Common myeloid progenitor, CD34-positive (primary cell): ENCODE data around the gene SCUBE1.

Source experiments
- CTCF ChIA-PET: fragments of 350-600 bp; sonication (Branson Sonifier 250); formaldehyde crosslinking; loops from one replicate; lab custom pipeline; 2021; ENCODE audit warnings: antibody characterized with exemption; lab: Charles Lee
- POLR2A ChIA-PET: fragments of 350-600 bp; sonication (Branson Sonifier 250); formaldehyde crosslinking; loops from one replicate; lab custom pipeline; 2021; ENCODE audit warnings: antibody characterized with exemption; lab: Charles Lee
- DNase-seq, 3 donors: peaks; one replicate each; pipeline versions ENCODE4 v3.0.0 to v3.0.0-alpha.2; 2013
- H3K27ac ChIP-seq, 2 experiments: 1 replicate in 1 of 2; 2 replicates in 1 of 2; pipeline ENCODE4 v1.7.0; 2013; ENCODE audit warnings: inconsistent platforms in 2 of 2, low read length in 2 of 2, mild to moderate bottlenecking in 2 of 2, low read depth in 1 of 2, moderate library complexity in 1 of 2; ENCODE audit not compliant: severe bottlenecking in 2 of 2, insufficient read depth in 1 of 2, poor library complexity in 1 of 2
- H3K27me3 ChIP-seq, 5 experiments: replicated peaks in 2 of 5; 1 replicate in 3 of 5; 2 replicates in 2 of 5; pipeline versions ENCODE4 v1.6.1 to v1.7.0; 2013; ENCODE audit warnings: low read length in 4 of 5, mild to moderate bottlenecking in 2 of 5, moderate library complexity in 2 of 5, inconsistent platforms in 1 of 5; ENCODE audit not compliant: insufficient read depth in 5 of 5, control insufficient read depth in 4 of 5
- H3K36me3 ChIP-seq, 4 experiments: 1 replicate in 2 of 4; 2 replicates in 2 of 4; pipeline versions ENCODE4 v1.6.1 to v1.7.0; 2013; ENCODE audit warnings: low read length in 3 of 4, control low read depth in 1 of 4, mild to moderate bottlenecking in 1 of 4; ENCODE audit not compliant: control insufficient read depth in 4 of 4, insufficient read depth in 4 of 4
- H3K4me1 ChIP-seq, 4 experiments: 1 replicate in 3 of 4; 2 replicates in 1 of 4; pipeline versions ENCODE4 v1.6.1 to v1.7.1; 2013; ENCODE audit warnings: low read length in 3 of 4, mild to moderate bottlenecking in 3 of 4, control low read depth in 1 of 4, inconsistent platforms in 1 of 4, moderate library complexity in 1 of 4; ENCODE audit not compliant: control insufficient read depth in 4 of 4, insufficient read depth in 4 of 4; ENCODE audit errors: control extremely low read depth in 1 of 4
- H3K4me3 ChIP-seq, 7 experiments: 1 replicate in 4 of 7; 2 replicates in 3 of 7; pipeline versions ENCODE4 v1.5.1 to v1.7.0; 2013; ENCODE audit warnings: mild to moderate bottlenecking in 7 of 7, low read length in 6 of 7, moderate library complexity in 6 of 7, inconsistent platforms in 2 of 7, low read depth in 2 of 7, control low read depth in 1 of 7; ENCODE audit not compliant: insufficient read depth in 4 of 7, control insufficient read depth in 1 of 7; ENCODE audit errors: extremely low read depth in 1 of 7
- H3K9me3 ChIP-seq, 5 experiments: 1 replicate in 4 of 5; 2 replicates in 1 of 5; pipeline versions ENCODE4 v1.6.1 to v1.7.1; 2013; ENCODE audit warnings: low read length in 4 of 5, mild to moderate bottlenecking in 2 of 5, inconsistent platforms in 1 of 5, low read depth in 1 of 5, moderate library complexity in 1 of 5; ENCODE audit not compliant: control insufficient read depth in 4 of 5, insufficient read depth in 2 of 5; ENCODE audit errors: control extremely low read depth in 1 of 5
- WGBS: methylation state at CpG from one replicate; pipeline ENCODE4 v1.1.5; 2013; ENCODE audit not compliant: insufficient coverage; 5-methylcytosine and 5-hydroxymethylcytosine counted together

The SCUBE1 gene

GRCh38 chr22:43209523-43209890, 133.7 kb downstream of the SCUBE1 start:
- H3K4me1 ChIP-seq, result peaks cover 0 to 12% (median 5%) of the 10 kb centered on the region in 4 experiments
- no peak for DNase-seq
- 97% methylated on average over 13 of the region's 15 CpGs for WGBS
- H3K9me3 ChIP-seq, result no peaks in the 10 kb centered on the region
- no peaks in the 10 kb centered on the region for H3K36me3 ChIP-seq
- no peak overlapping the region for H3K27ac ChIP-seq
- ChIA-PET POLR2A (no interaction called here), CTCF (interaction anchor here (1.5 kb wide), 1 partner anchor 20 kb away, joined by 5 read pairs; no protein-coding TSS in a partner anchor)
- no peaks in the 10 kb centered on the region for H3K27me3 ChIP-seq
- H3K4me3 ChIP-seq, result no peak overlapping the region

- Histone ChIP-seq H3K36me3 (no peaks in the 10 kb centered on the region), H3K9me3 (no peaks in the 10 kb centered on the region), H3K4me3 (no peak overlapping the region), H3K27ac (no peak overlapping the region), H3K27me3 (no peaks in the 10 kb centered on the region), H3K4me1 (peaks cover 0 to 12% (median 5%) of the 10 kb centered on the region in 4 experiments)
- DNase-seq, result no peak
- ChIA-PET CTCF (interaction anchor here (1.5 kb wide), 1 partner anchor 20 kb away, joined by 5 read pairs; no protein-coding TSS in a partner anchor), POLR2A (no interaction called here)
- 97% methylated on average over 24 of the region's 26 CpGs for WGBS
These were observed 134.3 kb downstream of the SCUBE1 start for GRCh38 chr22:43208703-43209522.

DNA sequence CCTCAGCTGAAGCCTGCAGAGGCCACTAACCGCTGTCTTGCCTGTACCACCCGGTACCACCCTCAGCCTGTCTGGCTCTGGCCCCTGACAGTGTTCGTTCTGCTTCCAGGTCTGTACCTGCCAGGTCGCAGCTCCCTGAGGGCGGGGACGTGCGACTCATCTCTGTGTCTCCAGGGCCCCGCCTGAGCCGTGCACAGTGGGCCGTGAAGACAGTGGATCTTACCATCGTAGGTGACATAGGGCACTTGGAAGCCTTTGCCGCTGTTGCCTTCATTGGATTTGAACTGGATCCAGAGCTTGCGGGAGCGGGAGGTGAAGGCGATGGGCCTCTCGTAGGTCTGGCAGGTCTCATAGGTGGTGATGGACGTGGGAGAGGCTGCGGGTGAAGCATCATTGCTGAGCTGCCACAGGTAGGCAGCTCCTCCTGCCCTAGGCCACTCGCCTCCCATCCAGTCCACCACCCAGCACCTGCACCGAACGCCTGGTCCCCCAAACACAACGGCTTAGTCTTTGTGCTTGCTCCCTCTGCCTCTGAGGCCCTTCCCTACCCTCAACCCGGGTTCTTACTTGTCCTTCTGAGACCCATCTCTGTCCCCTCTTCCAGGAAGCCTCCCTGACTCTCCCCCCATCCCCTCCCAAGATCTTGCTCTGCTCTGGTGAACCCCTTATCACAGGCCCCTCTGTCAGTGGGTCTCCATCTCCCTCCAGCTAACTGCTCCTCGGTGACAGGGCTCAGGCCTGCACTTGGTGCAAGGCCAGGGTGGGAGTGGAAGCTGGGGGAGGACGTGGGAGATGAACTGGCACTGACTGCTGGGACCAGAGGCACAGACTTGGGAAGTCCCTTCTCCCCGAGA, 135.1 kb downstream of the SCUBE1 start:
- H3K27ac ChIP-seq, result no peak overlapping the region
- peaks cover 0 to 12% (median 5%) of the 10 kb centered on the region in 4 experiments for H3K4me1 ChIP-seq
- no peak for DNase-seq
- WGBS, result 97% methylated on average over 23 of the region's 26 CpGs
- no peaks in the 10 kb centered on the region for H3K36me3 ChIP-seq
- ChIA-PET CTCF (interaction anchor here (1.3 to 1.5 kb wide), 2 partner anchors 13 to 21 kb away, joined by 5 read pairs; no protein-coding TSS in a partner anchor), POLR2A (no interaction called here)
- no peak overlapping the region for H3K4me3 ChIP-seq
- H3K27me3 ChIP-seq, result no peaks in the 10 kb centered on the region
- no peaks in the 10 kb centered on the region for H3K9me3 ChIP-seq

DNA sequence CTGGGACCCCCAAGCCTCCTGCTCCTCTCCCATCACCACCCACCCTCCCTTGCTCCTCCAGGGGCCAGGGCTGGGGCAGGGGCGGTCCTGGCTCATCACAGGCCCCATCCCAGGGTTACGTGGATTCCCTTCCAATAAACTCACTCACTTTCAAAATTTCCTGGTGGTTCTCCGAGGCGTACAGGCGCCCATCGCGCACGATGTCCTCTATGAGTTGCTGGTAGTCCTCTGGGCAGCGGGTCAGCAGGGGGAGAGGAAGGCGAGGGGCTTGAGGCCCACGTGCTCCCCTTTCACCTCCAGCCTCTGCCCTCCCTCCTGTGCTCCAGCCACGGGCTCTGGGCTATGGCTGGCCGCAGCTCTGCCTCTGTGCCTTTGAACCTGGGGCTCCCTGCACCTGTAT, 135.8 kb downstream of the SCUBE1 start:
- no peaks in the 10 kb centered on the region for H3K36me3 ChIP-seq
- no peaks in the 10 kb centered on the region for H3K27me3 ChIP-seq
- H3K4me3 ChIP-seq, result no peak overlapping the region
- H3K4me1 ChIP-seq, result peaks cover 0 to 12% (median 5%) of the 10 kb centered on the region in 4 experiments
- no peaks in the 10 kb centered on the region for H3K9me3 ChIP-seq
- CTCF ChIA-PET, result interaction anchor here (1.3 kb wide), 1 partner anchor 14 kb away, joined by 5 read pairs; no protein-coding TSS in a partner anchor
- no peak overlapping the region for H3K27ac ChIP-seq
- WGBS, result over 99% methylated on average over 13 of the region's 13 CpGs
- POLR2A ChIA-PET, result no interaction called here
- no peak for DNase-seq

DNA sequence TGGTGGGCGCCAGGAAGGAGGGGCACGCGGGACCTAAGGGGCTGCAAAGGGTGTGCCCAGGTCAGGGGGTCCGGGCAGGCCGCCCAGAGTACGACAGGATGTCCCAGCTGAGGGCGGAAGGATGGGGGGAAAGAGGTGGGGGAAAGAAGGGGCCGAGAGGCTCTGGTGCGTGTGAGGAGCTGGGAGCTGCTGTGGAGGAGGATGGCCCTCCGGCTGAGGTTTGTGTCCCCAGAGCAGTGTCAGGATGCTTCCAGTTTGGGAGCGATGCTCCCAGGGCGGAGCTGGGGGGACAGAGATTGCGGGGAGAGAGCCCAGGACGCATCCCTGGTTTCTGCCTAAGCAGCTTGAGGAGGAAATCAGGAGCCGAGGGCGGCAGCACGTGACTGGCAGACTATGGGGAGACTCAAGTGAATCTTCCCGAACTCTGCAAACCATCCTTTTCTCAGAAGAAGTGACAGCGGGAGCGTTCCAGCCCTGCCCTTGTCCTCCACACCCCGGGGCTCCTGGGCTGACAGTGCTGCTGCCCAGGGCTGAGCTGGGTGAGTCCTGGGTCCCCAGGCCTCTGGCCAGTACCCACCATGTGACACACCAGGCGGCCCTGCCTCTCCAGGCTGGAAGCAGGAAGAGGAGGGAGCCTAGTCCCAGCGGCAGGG, 136.5 kb downstream of the SCUBE1 start:
- peak in 1 of 3 donors; percentile 17 for DNase-seq
- no peak overlapping the region for H3K27ac ChIP-seq
- ChIA-PET CTCF (interaction anchor here (1.3 kb wide), 1 partner anchor 14 kb away, joined by 5 read pairs; no protein-coding TSS in a partner anchor), POLR2A (no interaction called here)
- 36% methylated on average over 20 of the region's 23 CpGs for WGBS
- H3K27me3 ChIP-seq, result no peaks in the 10 kb centered on the region
- H3K36me3 ChIP-seq, result no peaks in the 10 kb centered on the region
- no peaks in the 10 kb centered on the region for H3K9me3 ChIP-seq
- peak overlapping the region in 1 of 7 experiments; percentile 42 for H3K4me3 ChIP-seq
- H3K4me1 ChIP-seq, result peaks cover 0 to 12% (median 5%) of the 10 kb centered on the region in 4 experiments

DNA sequence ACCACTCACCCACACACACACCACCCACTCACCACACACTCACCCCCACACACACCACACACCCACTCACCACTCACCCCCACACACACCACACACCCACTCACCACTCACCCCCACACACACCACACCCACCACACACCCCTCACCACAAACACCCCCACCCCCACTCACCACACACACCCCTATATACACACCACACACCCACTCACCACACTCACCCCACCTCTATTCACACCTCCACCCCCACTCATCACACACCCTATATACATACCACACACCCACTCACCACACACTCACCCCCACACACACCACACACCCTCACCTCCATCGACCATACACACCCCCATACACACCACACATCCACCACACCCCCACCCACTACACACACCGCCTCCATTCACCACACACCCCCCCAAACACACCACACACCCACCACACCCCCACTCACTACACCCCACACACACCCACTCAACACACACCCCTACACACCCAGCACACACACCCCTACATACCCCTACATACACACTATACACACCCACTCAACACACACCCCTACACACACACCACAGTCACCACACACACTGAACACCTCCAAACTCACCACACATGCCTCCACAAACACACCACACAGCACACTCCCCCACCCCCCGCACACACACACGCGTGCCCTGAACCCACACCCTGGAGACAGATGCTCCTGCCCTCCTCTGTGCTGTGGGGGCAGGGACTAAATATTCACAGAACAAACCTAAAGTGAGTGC, 137.2 kb downstream of the SCUBE1 start:
- no peak overlapping the region for H3K4me3 ChIP-seq
- peaks cover 0 to 12% (median 5%) of the 10 kb centered on the region in 4 experiments for H3K4me1 ChIP-seq
- ChIA-PET POLR2A (no interaction called here), CTCF (no interaction called here)
- H3K27ac ChIP-seq, result no peak overlapping the region
- peak in 2 of 3 donors; percentile 24 to 46 for DNase-seq
- WGBS, result 62% methylated on average over 3 of the region's 5 CpGs
- H3K9me3 ChIP-seq, result no peaks in the 10 kb centered on the region
- no peaks in the 10 kb centered on the region for H3K36me3 ChIP-seq
- H3K27me3 ChIP-seq, result no peaks in the 10 kb centered on the region
